Urothelium cell line (cell line): ENCODE results near the gene RNASEL.

Experiments used
- DNase-seq: peaks from one replicate; pipeline ENCODE4 v3.0.0; 2011; ENCODE audit warnings: low spot score, mixed read lengths
- FAIRE-seq: peaks from 2 replicates; lab custom pipeline; 2011; peaks lifted over from hg19 to GRCh38; lab: Jason Lieb, UNC

RNASEL gene

DNA sequence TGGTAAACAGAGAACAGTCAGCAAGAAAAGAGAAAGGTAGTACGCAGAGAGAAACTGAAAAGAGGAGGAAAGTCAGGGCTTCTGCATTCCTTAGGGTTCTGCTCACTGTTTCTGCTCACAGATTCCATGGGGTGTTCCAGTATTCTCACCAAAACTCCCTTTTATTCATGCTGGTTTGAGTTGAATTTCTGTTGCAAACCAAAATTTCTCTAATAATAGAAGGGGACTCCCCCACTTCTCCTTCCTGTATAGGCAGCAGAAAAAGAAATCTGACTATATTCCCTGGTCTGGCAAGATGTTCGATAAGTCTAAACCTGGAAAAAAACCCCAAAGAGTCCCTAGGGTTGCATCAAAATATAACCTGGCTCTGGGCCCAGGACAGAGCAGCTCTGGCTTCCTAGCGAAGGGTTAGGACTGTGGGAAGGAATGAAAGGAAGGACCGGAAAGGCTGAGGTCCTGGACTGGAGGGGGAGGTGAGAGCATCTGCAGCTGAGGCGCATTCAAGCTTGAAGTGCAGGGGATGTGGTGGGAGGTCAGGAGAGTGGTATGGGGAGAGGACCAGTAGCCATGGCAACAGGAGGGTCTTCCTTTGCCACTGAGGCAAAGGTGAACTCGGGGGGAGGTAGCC is 34.0 kb upstream of the RNASEL start:
- FAIRE-seq (no peak), DNase-seq (no peak)

DNA sequence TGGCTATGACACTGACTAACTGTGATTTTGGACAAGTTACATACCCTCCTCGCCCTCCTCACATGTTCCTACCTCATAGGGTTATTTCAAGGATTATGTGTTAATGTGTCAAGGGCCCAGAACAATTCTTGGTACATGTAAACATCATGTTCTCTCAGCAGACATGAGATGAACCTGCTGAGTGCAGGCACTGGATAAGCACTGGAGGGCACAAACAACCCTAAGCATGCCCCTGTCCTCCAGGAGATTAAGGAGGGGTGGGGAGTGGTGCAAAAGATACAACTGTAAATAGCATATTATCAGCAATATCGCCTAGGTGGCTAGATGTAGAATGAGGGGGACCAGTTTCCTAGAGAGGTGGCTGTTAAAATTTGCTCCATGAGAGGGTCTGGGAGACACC is 32.9 kb upstream of the RNASEL start:
- FAIRE-seq (no peak), DNase-seq (no peak)

DNA sequence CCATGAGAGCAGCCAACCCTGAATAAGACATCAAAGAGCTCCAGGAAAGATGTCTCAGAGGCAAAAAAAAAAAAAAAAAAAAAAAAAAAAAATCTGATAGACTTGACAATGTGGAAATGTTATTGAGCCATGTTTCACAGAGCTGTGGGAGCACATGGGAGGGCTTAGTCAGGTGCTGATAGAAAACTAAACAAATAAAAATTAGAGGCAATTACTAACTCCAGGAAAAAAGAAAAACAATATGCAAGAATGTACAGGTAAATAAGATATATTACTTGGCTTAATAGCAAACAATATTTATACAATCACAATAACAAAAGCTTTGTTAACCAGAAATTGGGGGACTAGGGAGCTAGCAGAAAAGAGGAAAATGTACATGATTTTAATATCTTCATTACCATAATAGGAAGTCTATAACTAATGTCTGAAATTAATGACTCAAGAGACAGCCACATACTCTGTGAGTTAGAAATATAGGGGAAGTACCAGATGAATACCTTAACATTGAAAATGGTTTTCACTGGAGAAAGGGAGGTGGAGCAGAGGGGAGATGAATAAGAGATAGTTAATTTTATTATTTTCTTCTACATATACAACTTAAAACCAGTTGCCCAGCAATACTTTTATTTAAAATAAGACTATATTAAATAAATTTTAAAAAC is 32.0 kb upstream of the RNASEL start:
- FAIRE-seq (no peak), DNase-seq (no peak)

DNA sequence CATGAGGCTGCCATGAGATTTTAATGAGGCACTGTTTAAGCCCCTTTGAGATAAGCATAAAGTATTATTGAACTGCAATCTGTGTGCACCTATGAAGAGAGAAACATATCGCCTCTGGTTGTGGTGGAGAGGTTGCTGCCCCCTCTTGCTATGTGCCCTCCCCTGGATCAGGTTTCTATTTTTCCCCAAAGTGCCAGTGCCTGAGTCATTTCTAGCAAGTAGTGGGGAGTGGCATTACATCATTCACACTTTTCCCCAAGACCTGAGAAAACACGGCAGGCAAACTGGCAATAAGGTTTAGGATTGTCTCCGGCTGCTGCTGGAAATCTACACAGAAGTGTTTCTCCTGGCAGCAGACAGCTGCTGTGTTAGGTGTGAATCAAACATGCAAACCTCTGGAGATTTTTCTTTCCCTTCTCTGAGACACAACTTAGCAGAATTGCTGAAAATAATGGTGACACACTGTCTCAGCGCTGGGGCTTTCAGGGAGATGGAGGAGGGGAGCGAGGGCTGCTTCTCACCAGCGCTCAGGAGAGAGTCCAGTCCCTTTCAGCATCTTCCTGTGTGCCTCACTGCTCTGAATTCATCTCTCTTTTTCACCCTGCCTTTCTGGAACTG is 28.8 kb upstream of the RNASEL start:
- FAIRE-seq: no peak

DNA sequence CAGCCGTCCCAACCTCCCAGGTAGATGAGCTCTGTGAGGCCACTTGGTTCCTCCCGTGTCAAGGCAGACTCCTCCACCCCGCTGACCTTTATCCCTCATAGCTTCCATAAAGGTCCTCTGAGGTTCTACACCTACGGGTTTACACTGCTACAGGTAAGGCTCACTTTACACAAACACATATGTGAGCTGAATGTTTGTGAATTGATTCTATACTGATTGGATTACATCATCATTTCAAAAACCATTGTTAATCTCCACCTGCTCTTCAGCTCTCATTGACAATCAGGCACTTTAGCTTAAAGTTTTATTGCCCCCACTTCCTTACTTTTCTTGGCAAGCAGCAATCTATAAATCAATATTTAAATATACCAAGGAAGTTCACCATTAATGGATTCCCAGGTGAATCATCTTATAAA is 28.0 kb upstream of the RNASEL start:
- DNase-seq: no peak

More for the DNA sequence above, 28.8 kb upstream of the RNASEL start:
- DNase-seq: peak; percentile 66

DNA sequence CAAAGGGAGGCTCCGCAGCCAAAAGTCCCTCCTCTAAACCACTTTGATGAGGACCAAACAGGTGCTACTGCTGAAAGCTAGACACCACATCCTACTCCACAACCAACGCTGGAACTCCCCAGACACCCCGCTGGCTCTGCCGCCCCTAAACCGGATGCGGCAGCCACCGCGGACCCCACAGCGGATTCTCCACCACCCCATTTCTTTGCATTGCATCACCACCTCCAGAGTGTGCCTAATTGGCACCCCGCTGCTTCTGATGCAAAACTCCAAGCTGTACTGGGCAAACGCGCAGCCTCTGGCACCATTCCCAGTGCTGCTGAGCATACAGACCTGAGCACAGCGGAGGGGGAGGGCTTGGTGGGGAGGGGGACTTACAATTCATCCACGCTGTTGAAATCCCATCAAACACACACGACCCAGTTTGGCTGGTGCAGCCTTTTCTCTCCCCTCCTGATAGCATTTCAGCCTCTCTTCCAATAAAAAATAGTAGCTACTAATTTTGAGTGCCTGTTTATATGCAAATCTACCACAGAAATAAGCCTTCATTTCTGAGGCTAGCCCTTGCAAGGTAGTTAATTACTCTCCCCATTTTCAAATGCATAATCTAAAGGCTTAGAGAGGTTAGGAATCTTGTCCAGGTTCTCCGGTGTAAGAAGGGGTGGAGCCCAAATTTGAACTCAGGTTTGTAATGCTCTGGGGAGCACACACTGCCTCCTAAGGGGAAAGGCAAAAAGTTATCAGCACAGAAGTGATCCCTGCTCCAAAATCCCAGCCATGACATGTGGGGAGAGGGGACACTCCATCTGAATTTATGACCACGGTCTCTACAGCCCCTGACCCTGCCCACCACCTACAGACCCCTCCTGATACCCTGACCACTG is 27.3 kb upstream of the RNASEL start:
- FAIRE-seq (no peak), DNase-seq (peak; percentile 49)

More for the DNA sequence above, 28.0 kb upstream of the RNASEL start:
- FAIRE-seq: no peak

DNA sequence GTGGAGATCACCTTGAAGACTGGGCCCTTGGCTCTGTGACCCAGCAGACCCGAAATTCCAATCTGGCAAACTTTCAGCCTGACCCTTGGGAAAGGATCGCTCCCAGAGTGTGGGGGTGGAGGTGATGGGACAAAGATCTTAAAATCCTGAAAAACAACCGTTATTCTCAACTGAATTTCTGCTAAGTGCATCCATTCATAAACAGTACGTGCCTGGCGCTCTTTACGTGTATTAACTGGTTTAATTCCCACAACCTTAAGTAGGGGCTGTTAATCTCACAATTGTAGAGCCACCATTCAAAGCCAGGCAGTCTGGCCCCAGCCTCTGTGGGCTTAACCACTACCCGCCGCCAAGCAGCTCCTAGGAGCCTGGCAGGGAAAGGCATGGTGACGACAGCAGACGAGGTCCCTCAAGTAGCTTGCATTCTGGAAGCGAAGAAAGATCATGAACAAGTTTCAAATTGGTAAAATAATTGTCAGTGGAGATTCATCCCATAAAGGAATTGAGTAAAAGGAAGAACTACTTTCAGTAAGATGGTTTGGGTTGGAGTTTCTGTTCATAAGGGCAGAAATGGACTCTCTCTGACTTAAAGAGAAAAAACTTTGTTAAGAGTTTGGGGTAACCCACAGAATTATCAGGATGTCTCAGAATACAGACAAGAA is 26.5 kb upstream of the RNASEL start:
- DNase-seq (no peak), FAIRE-seq (no peak)

DNA sequence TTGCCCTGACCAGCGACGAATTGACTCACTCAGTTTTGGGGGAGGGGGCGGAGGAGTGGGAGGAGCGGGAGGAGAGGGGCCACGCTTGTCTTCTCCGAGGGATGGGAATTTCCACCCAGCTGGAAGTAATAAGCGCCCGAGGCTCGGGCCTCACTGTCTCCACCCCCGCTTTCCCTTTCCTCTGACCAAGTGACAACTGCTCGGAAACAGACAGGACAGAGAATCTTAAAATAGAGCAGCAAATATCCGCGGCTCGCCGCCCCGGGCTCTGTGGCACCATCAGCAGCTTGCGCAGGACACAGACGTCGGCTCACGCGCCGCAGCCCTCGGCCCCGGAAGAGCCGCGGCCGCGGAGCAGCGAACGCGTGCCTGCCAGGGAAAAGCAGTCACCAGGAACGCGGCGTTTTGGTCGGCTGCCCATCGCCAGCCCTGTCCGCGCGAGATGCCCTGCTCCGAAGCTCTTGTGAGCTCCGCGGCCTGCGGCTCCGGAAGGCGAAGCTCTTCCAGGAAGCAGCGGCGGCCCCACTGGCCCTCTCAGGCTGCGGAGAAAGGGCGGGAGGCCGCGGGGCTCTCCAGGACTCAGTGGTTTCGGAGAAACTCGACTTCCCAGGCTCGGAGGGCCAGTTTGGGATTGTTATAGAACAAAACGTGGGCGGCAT is 25.9 kb upstream of the RNASEL start:
- DNase-seq (no peak), FAIRE-seq (no peak)

DNA sequence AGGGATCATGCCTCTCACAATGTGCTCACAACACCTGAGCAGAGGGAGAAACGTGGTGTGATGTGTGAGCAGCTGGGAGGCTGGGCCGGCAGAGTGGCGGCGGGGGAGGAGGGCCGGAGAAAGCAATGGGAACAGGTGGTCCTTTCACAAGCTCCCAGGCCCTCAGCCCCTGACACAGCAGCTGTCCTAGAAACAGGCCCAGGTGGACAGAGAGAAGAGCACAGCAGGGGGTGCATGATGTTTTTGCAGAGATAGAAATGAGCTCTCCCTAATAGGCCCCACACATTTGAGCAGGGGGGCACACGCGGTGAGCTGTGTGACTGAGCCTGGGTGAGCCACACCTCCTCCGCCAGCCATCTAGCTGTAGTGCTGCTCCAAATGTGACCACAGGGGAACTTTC is 22.7 kb upstream of the RNASEL start:
- DNase-seq: no peak
- no peak for FAIRE-seq

DNA sequence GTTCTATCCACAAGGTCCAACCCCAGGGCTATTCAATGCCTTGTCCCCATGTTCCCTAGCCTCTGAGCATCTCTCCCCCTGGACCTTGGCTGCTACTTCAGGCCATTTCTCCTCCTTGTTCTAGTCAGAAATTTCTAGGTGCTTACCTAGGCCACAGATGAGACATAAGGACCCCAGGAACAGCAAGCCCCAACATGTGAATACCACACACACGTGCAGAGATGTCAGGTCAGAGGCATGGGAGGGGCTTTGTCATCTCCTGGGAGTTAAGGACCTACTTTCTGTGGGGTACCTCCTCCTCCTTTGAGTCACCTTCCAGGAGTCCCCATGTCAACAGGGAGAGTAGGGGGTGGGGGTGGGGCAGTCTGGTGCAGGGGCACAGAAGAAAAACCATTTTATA is 22.3 kb upstream of the RNASEL start:
- FAIRE-seq (no peak), DNase-seq (no peak)

DNA sequence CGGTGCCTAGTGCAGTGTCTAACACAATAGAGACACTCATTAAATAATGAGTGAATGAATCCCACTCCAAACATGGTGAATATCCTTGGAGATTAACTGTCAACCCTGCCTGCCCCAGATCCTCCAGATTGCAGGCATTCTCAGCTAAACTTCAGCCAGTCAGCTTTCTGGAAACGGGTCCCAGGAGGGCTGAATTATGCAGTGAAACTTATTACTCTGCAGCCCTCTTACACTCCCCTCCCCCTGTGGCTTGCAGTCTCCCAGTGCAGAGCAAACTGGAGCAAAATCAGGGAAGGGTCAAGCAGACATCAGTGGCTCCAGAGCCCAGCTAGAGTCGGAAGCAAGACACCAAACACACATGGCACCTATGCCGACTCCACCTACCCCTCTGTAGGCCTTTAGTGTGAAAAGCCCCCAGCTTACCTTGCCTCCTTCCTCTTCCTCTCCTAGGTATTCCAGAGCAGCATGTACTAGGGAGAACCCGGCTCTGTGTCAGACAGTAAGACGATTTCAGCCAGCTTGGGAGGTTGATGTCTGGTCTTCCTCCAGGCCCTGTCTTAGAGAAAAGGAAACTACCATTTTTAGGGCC is 21.6 kb upstream of the RNASEL start:
- no peak for DNase-seq
- FAIRE-seq: no peak

DNA sequence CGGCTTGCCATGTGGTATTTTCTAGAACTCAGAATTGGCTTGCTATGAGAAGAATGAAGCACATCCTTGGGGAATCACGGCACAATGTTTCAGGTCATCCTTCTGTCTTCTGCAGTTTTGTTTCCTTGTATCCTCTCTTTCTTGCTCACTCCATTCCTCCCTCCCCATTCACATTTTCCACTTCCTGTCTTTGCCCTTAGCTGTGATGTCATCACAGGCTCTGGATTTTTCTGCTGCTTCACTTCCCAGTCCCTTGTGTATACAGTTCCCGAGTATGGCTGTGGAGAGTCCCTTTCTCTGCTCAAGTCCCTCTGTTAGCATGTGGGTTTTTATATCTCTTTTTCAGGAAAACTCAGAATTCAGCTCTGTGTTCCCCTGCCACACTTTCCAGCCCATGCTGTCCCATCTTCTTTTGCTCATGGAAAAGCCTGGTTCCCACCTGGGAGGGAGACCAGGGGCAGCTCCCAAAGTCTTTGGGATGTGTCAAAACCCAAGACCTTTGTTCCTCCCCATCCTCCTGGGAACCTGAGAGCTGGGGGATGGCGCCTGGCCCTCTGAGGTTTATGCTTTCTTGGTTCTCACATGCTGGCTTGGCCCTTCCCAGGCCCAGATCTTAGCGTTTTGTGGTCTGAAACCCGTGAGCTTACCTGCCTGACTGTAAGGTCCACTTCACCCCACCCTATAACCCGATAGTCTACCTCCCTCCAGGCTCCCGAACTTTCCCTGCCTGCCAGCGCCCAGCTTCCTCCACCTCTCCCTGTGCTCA is 20.0 kb upstream of the RNASEL start:
- FAIRE-seq (no peak), DNase-seq (no peak)

DNA sequence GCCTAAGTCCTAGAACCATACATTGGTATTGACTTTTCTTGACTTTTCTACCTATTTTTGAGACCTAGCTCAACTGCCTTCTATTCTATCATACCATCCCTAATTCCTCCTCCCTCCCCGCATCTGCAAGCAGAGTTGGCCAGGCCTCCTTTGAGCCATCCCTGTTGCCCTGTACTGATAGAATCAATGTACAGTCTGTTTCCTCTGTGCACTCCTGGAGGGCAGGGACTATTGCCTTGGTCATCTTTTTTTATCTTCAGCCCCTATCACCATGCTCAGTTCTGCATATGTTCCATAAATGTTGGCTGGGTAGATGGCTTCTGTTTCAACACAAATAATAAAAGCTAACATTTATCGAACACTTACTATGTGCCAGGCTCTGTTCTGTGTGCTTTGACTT is 19.2 kb upstream of the RNASEL start:
- DNase-seq (no peak), FAIRE-seq (no peak)

DNA sequence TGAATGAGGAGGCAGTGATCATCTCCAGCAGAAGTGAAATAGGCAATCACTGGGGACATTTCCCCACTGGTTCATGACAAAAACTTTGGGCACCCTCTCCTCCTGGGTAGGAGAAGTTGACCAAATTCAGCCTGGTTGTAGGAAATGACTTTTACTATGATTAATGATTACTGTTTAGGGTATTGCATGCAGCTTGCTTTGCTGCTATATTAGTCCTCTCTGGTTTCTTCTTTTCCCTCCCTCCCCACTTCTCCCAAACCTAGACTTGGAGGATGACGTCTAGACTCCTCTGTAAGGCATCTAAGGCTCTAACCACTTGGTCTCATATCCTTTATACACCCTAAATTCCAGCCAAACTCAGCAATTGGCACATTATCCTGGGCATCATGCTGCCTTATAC is 18.5 kb upstream of the RNASEL start:
- FAIRE-seq (no peak), DNase-seq (no peak)

DNA sequence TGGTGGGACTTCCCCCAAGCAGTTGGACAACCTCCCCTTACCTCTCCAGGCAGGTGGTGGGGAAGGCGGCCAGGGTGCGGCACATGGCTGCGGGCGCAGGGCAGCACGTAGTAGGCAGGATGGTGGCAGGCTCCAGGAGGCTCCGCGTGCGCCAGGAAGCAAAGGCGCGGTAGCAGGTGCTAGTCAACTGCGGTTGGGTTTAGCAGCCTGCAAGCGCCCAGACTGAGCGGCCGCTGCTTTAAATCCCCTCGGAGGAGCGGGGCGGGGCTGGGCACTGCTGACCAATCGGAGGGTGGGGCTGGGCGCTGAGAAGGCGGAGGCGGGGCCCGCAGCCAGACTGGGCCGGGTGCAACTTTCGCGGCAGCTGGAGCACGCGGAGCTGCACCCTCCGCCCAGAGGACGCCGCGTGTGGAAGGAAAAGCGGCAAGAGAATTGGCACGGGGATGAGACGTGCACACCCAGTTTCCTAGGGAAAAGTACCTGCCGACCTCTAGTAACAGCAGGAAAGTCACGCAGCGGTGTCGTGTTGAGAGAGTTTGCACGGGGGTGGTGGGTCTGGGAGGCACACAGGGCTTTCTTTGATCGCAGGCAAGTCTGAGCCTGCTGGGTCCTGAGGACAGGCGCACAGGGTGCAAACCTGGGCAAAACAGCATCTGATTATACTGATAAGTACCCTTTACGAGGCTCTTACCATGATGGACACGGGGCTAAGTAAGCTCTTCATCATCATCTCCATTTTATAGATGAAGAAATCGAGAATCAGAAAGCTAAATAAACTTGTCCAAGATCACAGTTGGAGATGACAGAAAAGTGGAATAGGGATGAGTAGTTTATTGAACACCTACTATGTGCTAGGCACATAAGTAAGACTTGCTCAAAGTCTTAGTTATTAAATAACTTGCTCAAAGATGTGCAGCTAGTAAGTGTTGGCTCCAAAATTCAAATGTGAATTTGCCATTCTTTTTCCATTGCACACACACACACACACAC is 15.4 kb upstream of the RNASEL start, which contains the start of gene RGS16:
RGS16 (minus strand) TSS at position 215 of the 990 bp plus-strand sequence; CDS start at position 85, 130 bp downstream.
- DNase-seq (peak; percentile 96), FAIRE-seq (peak; percentile 61)

DNA sequence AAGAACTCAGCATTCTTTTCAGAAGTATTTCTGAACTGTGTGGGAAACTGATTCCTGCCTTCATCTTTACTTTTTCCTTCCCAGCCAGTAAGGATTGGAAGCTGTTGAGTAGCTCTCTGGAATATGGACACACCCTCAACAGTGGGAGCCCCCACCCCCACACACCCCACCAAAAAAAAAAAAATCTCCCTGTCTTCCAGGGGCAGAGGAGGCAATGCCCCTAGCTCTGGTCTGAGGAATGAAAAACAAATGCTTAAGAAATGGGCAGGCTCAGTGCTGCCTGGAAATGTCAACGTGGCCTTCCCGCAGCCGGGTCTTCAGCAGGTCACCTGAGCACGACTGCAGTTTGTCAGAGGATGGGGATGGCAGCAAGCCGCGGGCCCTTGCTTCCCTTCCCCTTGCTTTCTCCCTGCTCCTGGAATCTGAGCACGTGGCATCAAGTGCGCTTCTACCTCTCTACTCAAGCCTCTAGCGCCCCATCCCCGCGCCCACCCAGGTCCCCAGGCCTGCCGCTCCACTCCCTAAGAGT is 14.7 kb upstream of the RNASEL start:
- no peak for DNase-seq

DNA sequence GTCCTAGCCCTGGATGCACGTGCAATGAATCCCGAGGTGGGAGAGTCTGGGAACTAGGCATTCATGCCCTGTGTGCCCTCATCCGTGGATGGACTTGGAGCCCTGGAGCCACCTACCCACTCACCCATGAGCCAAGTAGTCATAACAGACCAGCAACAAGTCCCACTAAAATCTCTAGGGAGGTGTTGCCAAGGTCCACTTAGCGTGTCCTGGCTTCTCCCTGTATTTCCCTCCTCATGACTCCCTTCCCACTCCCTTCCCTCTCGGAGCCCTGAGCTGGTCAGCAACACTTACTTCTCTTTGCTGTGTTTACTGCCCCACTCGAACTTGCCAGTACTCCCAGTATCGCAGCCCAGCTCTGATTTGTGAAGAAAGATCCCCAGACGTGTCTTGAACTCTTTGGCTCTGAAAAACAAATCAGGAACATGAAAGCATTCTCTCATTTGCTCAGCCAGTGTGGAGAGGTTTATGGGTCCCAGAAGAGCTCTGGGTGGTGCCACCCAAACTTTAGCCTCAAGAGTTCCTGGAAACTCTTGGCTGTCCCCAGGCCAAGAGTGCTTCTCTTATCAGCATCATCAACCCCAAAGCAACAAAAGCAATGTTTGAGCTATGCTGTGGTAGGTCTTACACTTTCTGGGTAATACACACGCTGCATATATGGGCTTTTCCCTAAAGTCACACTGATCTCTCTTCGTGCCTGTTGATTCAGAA is 14.0 kb upstream of the RNASEL start:
- DNase-seq: no peak
- no peak for FAIRE-seq

More for the DNA sequence above, 14.7 kb upstream of the RNASEL start:
- no peak for FAIRE-seq
